ENCODE results near the gene NUDT9.
"Not testable (repeated sequence)": the region's sequence is repeated elsewhere in the genome, so short reads cannot be mapped to it uniquely, and the experiment has no call there.

NUDT9 gene, protein sequence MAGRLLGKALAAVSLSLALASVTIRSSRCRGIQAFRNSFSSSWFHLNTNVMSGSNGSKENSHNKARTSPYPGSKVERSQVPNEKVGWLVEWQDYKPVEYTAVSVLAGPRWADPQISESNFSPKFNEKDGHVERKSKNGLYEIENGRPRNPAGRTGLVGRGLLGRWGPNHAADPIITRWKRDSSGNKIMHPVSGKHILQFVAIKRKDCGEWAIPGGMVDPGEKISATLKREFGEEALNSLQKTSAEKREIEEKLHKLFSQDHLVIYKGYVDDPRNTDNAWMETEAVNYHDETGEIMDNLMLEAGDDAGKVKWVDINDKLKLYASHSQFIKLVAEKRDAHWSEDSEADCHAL

DNA sequence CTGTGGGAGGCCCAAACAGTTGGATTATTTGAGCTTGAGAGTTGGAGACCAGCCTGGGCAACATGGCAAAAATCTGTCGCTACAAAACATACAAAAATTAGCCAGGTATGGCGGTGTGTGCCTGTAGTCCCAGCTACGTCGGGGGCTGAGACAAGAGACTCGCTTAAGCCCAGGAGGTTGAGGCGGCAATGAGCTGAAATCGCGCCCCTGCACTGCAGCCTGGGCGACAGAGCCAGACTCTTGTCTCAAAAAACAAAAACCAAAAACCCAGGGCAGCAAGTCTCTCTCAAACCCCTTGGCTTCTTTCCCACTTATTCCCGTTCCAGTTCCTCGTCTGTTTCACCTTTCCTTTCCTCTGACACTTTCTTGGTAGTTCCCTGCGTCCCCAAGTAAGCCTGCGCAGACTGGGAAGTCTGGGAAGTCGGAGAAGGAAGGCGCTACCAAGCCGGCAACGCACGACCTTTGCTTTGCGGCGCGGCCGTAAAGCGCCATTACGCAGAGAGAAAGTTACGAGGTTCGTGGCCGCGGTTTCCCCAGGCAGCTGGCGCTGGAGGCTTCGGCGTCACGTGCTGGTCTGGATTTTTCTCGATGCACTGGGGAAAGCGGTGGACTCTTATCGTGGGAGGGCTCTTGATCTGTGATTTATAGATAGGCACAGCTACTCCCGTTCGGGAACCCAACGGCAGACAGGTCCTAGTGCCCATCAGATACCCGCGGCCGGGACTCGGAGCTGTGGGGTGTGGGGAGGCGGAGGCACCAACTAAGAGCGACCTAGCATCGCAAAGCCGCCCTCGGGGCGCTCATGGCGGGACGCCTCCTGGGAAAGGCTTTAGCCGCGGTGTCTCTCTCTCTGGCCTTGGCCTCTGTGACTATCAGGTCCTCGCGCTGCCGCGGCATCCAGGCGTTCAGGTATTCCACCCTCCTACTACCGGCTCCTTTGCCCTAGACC is at the start of gene NUDT9:
TSS of gene NUDT9 (plus strand) at position 470 of the 949 bp plus-strand sequence. CDS start at position 803, 333 bp downstream.
- no peaks in the 10 kb centered on the region for H3K4me1 ChIP-seq (ENCODE audit: insufficient read depth, insufficient read length)
- H3K9ac ChIP-seq (ENCODE audit: insufficient read length, low read depth) = peak within 1 kb of the TSS; percentile 89
- no peaks in the 10 kb centered on the region for H3K27me3 ChIP-seq (ENCODE audit: insufficient read depth, insufficient read length)
- H3K9me3 ChIP-seq (ENCODE audit: insufficient read depth, low read length) = no peaks in the 10 kb centered on the region; the same call in 1 of the 2 replicates
- TF ChIP-seq YY1 (IDR thresholded peaks at IDR 0.05; ENCODE audit: insufficient read depth, insufficient read length) (no peak), ZNF274 (IDR thresholded peaks at IDR 0.05; ENCODE audit: low read depth, low read length) (no peak), SUZ12 (IDR thresholded peaks at IDR 0.05; ENCODE audit: extremely low read depth, insufficient read depth, insufficient read length) (no peak)
- DNase-seq (ENCODE audit: low read depth, low spot score) = peak; percentile 71
- H3K4me3 ChIP-seq (ENCODE audit: insufficient read length, low read depth) = peak within 1 kb of the TSS; percentile 85
- no peaks in the 10 kb centered on the region for H3K36me3 ChIP-seq (ENCODE audit: insufficient read depth, insufficient read length, low read length)

DNA sequence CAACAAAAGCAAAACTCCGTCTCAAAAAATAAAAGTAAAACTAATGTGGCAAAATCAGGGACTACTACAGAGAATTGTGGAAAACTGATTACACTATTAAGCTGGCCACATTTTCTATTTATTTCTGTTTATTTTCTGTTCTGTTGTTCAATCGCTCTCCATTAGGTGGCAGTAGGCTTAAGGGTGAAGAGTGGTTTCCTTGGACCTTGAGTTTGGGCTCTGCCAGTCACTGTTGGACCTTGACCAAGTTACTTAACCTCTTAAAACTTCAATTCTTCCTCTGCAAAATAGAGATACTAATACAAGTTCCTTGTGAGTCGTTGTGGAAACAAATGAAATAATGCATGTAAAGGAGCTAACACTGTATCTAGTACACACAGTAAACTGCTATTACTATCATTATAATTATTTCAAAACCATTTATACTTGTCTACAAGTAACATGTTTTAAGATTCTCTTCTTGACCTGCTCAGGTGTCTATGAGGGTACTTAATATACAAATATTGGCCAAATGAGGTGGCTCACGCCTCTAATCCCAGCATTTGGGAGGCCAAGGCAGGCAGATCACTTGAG is 46.6 kb upstream of the NUDT9 start:
- no peak for TF ChIP-seq ZNF274 (IDR thresholded peaks at IDR 0.05; ENCODE audit: low read depth, low read length)
- TF ChIP-seq YY1 (IDR thresholded peaks at IDR 0.05; ENCODE audit: insufficient read depth, insufficient read length) = no peak
- TF ChIP-seq SUZ12 (IDR thresholded peaks at IDR 0.05; ENCODE audit: extremely low read depth, insufficient read depth, insufficient read length) = no peak
- Histone ChIP-seq H3K4me1 (ENCODE audit: insufficient read depth, insufficient read length) (no peaks in the 10 kb centered on the region), H3K9me3 (ENCODE audit: insufficient read depth, low read length) (no peaks in the 10 kb centered on the region), H3K9ac (ENCODE audit: insufficient read length, low read depth) (no peak overlapping the region), H3K36me3 (ENCODE audit: insufficient read depth, insufficient read length, low read length) (peaks cover 46% of the 10 kb centered on the region), H3K4me3 (ENCODE audit: insufficient read length, low read depth) (no peak overlapping the region), H3K27me3 (ENCODE audit: insufficient read depth, insufficient read length) (no peaks in the 10 kb centered on the region)
- DNase-seq (ENCODE audit: low read depth, low spot score) = no peak

DNA sequence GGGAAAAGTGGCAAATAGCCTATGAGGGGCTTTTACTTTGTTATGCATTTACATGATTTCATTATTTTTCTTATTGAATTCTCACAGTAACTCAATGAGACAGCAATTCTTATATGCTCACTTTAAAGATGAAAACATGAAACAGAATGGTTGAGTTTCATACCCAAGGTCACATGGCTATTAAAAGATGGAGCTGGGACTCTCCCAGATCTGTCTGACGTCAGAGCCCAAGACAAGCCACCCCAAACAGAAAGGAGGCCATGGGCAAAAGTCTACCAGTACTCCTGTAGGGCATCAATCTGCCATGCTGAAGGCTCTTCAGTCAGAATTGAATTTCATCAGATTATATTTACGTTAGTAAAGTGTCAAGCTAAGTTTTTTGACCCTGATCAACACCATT is 44.6 kb upstream of the NUDT9 start:
- Histone ChIP-seq H3K4me1 (ENCODE audit: insufficient read depth, insufficient read length) (no peaks in the 10 kb centered on the region), H3K9ac (ENCODE audit: insufficient read length, low read depth) (no peak overlapping the region), H3K4me3 (ENCODE audit: insufficient read length, low read depth) (no peak overlapping the region), H3K27me3 (ENCODE audit: insufficient read depth, insufficient read length) (no peaks in the 10 kb centered on the region), H3K9me3 (ENCODE audit: insufficient read depth, low read length) (no peaks in the 10 kb centered on the region), H3K36me3 (ENCODE audit: insufficient read depth, insufficient read length, low read length) (peaks cover 48% of the 10 kb centered on the region)
- no peak for DNase-seq (ENCODE audit: low read depth, low spot score)
- TF ChIP-seq ZNF274 (IDR thresholded peaks at IDR 0.05; ENCODE audit: low read depth, low read length) = no peak
- TF ChIP-seq SUZ12 (IDR thresholded peaks at IDR 0.05; ENCODE audit: extremely low read depth, insufficient read depth, insufficient read length) = no peak
- TF ChIP-seq YY1 (IDR thresholded peaks at IDR 0.05; ENCODE audit: insufficient read depth, insufficient read length) = no peak

DNA sequence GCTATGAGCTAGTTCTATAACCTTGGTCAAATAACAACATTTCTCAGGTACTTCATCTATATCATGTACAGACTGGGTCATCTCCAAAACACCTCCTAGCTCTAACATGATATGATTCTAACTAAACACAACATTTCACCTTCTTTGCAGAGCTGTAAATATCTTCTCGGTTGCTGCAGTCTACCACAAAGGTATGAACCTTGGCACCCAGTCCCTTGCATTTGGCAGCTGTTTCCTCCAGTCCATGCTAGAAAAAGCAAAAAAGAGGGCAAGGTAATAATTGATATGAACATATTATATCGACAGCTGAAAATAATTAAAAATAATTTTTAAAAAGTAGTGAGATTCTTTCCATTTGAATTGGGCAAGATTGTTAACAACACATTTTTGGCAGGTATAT is 40.3 kb upstream of the NUDT9 start:
- no peak for DNase-seq (ENCODE audit: low read depth, low spot score)
- Histone ChIP-seq H3K36me3 (ENCODE audit: insufficient read depth, insufficient read length, low read length) (peaks cover 32% of the 10 kb centered on the region), H3K4me3 (ENCODE audit: insufficient read length, low read depth) (no peak overlapping the region), H3K4me1 (ENCODE audit: insufficient read depth, insufficient read length) (no peaks in the 10 kb centered on the region), H3K9me3 (ENCODE audit: insufficient read depth, low read length) (no peaks in the 10 kb centered on the region), H3K9ac (ENCODE audit: insufficient read length, low read depth) (no peak overlapping the region), H3K27me3 (ENCODE audit: insufficient read depth, insufficient read length) (no peaks in the 10 kb centered on the region)
- no peak for TF ChIP-seq ZNF274 (IDR thresholded peaks at IDR 0.05; ENCODE audit: low read depth, low read length)
- no peak for TF ChIP-seq SUZ12 (IDR thresholded peaks at IDR 0.05; ENCODE audit: extremely low read depth, insufficient read depth, insufficient read length)
- no peak for TF ChIP-seq YY1 (IDR thresholded peaks at IDR 0.05; ENCODE audit: insufficient read depth, insufficient read length)

DNA sequence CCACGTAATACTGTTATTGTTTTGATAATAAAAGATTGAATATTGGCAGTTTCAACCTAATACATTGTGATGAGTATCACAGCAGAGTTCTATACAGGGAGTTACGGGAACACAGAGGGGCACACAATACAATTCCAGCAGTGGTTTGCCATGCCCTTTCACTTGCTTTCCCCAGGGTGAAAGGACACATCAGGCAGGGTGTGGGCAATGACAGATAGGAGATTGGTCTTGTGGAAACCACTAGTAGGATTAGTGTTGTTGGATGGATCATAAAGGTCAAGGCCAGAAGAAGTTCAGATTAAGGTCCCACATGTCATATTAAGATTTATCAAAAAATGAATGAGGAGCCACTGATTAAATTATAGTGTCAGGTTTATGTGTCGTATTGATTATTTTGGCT is 39.4 kb upstream of the NUDT9 start:
- Histone ChIP-seq H3K4me3 (ENCODE audit: insufficient read length, low read depth) (no peak overlapping the region), H3K36me3 (ENCODE audit: insufficient read depth, insufficient read length, low read length) (peaks cover 34% of the 10 kb centered on the region), H3K27me3 (ENCODE audit: insufficient read depth, insufficient read length) (no peaks in the 10 kb centered on the region), H3K9me3 (ENCODE audit: insufficient read depth, low read length) (no peaks in the 10 kb centered on the region; the same call in 1 of the 2 replicates), H3K4me1 (ENCODE audit: insufficient read depth, insufficient read length) (no peaks in the 10 kb centered on the region), H3K9ac (ENCODE audit: insufficient read length, low read depth) (no peak overlapping the region)
- no peak for TF ChIP-seq SUZ12 (IDR thresholded peaks at IDR 0.05; ENCODE audit: extremely low read depth, insufficient read depth, insufficient read length)
- no peak for TF ChIP-seq YY1 (IDR thresholded peaks at IDR 0.05; ENCODE audit: insufficient read depth, insufficient read length)
- TF ChIP-seq ZNF274 (IDR thresholded peaks at IDR 0.05; ENCODE audit: low read depth, low read length) = no peak
- no peak for DNase-seq (ENCODE audit: low read depth, low spot score)

GRCh38 chr4:87384466-87385132 is 37.8 kb upstream of the NUDT9 start:
- H3K36me3 ChIP-seq (ENCODE audit: insufficient read depth, insufficient read length, low read length) = peaks cover 34% of the 10 kb centered on the region
- not testable (repeated sequence) for H3K9ac ChIP-seq (ENCODE audit: insufficient read length, low read depth); H3K4me3 ChIP-seq (ENCODE audit: insufficient read length, low read depth); H3K4me1 ChIP-seq (ENCODE audit: insufficient read depth, insufficient read length); DNase-seq (ENCODE audit: low read depth, low spot score); H3K27me3 ChIP-seq (ENCODE audit: insufficient read depth, insufficient read length); H3K9me3 ChIP-seq (ENCODE audit: insufficient read depth, low read length)

All from NT2/D1 (cell line).